ENCODE results near the gene ZNF587. TPM values are rescaled to one million over a fixed set of nuclear protein-coding genes. Genes with fewer than 3 reads are reported as not detected.
"Not testable (repeated sequence)": the region's sequence is repeated elsewhere in the genome, so short reads cannot be mapped to it uniquely, and the experiment has no call there.

Gene ZNF587
- polyA plus RNA-seq, 4 donors, result 5.1 to 53.9 (median 12.2) TPM

DNA sequence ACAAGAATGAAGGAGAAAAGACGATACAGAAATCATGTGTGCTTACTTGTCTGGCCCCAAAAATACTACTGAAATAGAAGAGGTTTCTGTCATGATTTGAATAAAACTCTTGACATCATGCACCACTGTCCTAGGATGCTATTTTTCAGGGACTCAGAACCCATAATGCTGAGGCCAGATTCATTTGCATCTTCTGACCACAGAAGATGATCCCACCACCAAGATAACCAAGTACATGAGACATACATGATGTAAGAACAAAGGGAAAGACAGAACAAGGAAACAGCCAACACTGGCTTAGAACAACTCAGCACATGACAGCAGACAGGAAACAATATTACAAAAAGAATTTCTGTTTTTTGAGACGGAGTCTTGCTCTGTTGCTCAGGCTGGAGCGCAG lies 37.4 kb upstream of the ZNF587 start:
- H3K27ac ChIP-seq (ENCODE audit: low read depth in 1 of 3, low read length in 2 of 3), result peak overlapping the region in 2 of 3 donors; percentile 22 to 42
- H3K36me3 ChIP-seq (ENCODE audit: control insufficient read depth in 3 of 3, insufficient read depth in 2 of 3, low read depth in 1 of 3, low read length in 3 of 3), result peaks cover 0 to 26% (median 9%) of the 10 kb centered on the region in 3 donors
- 75 to 85% (median 83%) methylated on average over 3 of the region's 3 CpGs for WGBS, 3 donors
- no peak for FAIRE-seq
- DNase-seq, result no peak
- H3K27me3 ChIP-seq (ENCODE audit: control insufficient read depth in 3 of 3, insufficient read depth in 3 of 3, low read length in 3 of 3), result no peaks in the 10 kb centered on the region
- peaks cover 0 to 32% (median 1%) of the 10 kb centered on the region in 3 donors for H3K4me1 ChIP-seq (ENCODE audit: control insufficient read depth in 3 of 3, insufficient read depth in 2 of 3, low read depth in 1 of 3, low read length in 2 of 3)
- H3K4me3 ChIP-seq (ENCODE audit: low read depth in 1 of 3, low read length in 3 of 3), result no peak overlapping the region
- no peaks in the 10 kb centered on the region for H3K9me3 ChIP-seq (ENCODE audit: control insufficient read depth in 2 of 2, insufficient read depth in 1 of 2, low read depth in 1 of 2, low read length in 1 of 2)

DNA sequence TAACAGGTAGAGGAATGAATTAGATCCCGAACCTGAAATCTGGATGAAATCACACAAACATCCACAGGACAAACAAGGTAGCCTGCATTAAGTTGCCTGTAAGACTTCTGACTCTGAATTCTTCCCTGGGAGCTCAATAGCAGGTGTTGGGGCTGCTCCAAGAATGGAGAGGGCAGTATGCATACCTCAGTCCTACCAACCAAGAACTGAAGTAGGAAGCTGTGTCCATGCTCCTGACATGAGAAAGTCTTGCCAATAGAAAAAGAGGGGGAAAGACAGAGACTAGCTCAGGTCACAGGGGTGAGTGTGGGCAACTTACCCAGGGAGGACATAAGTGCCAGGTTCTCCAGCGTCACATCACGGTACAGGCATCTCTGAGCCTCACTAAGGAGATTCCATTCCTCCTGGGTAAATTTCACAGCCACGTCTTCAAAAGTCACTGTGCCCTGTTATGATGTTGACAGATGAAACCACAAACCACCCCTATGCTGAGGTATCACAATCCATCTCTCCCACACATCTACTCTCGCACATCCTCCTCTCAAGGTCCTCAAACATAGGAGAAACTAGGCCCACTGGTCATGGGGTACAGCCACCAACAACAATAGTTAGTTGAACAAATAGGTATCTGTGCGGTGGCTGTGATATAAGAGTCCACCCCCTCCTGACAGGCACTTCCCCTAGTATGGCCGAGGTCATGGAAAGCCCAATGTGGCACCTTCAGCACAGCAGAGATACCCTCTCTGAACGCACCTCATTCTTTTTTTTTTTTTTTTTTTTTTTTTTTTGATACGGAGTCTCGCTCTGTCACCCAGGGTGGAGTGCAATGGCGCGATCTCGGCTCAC lies 36.5 kb upstream of the ZNF587 start:
- not testable (repeated sequence) for H3K9me3 ChIP-seq (ENCODE audit: control insufficient read depth in 2 of 2, insufficient read depth in 1 of 2, low read depth in 1 of 2, low read length in 1 of 2); H3K27me3 ChIP-seq (ENCODE audit: control insufficient read depth in 3 of 3, insufficient read depth in 3 of 3, low read length in 3 of 3); DNase-seq; FAIRE-seq
- Histone ChIP-seq H3K4me3 (ENCODE audit: low read depth in 1 of 3, low read length in 3 of 3) (peak overlapping the region in 2 of 3 donors; percentile 64 to 92), H3K4me1 (ENCODE audit: control insufficient read depth in 3 of 3, insufficient read depth in 2 of 3, low read depth in 1 of 3, low read length in 2 of 3) (peaks cover 0 to 32% (median 1%) of the 10 kb centered on the region in 3 donors), H3K27ac (ENCODE audit: low read depth in 1 of 3, low read length in 2 of 3) (peak overlapping the region in 2 of 3 donors; percentile 22 to 91), H3K36me3 (ENCODE audit: control insufficient read depth in 3 of 3, insufficient read depth in 2 of 3, low read depth in 1 of 3, low read length in 3 of 3) (peaks cover 0 to 23% (median 4%) of the 10 kb centered on the region in 3 donors)
- WGBS, 3 donors, result 41 to 74% (median 61%) methylated on average over 11 to 13 of the region's 13 CpGs

DNA sequence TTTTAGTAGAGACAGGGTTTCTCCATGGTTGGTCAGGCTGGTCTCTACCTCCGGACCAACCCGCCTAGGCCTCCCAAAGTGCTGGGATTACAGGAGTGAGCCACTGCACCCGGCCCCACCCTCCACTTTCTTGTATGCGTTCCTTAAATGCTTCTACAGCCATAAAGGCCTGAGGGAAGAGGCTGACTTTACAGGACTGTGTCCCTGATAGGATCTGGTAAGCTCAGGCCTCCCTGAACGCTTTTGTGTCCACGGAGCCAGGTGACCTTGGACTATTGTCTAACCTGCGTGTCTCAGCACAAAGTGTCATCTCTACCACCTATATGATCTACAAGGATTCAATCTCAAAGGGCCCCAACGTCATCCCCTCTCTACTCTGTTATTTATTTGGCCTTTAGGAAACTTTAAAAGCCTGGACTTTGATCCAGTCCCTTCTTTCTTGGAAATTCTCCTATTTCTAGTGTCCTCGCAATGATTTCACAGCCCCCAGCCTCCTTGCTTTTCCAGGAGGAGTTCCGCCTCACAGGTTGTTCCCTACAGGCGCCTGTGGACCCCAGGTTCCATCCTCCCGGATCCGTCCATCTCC lies 35.6 kb upstream of the ZNF587 start:
- WGBS, 3 donors, result 5 to 16% (median 14%) methylated on average over 11 to 13 of the region's 13 CpGs
- H3K36me3 ChIP-seq (ENCODE audit: control insufficient read depth in 3 of 3, insufficient read depth in 2 of 3, low read depth in 1 of 3, low read length in 3 of 3), result peaks cover 0 to 20% (median 0%) of the 10 kb centered on the region in 3 donors
- FAIRE-seq, result no peak
- peak; percentile 63 to 70 for DNase-seq
- H3K27me3 ChIP-seq (ENCODE audit: control insufficient read depth in 3 of 3, insufficient read depth in 3 of 3, low read length in 3 of 3), result no peaks in the 10 kb centered on the region
- H3K4me3 ChIP-seq (ENCODE audit: low read depth in 1 of 3, low read length in 3 of 3), result peak overlapping the region; percentile 64 to 92 (median 74)
- no peaks in the 10 kb centered on the region for H3K9me3 ChIP-seq (ENCODE audit: control insufficient read depth in 2 of 2, insufficient read depth in 1 of 2, low read depth in 1 of 2, low read length in 1 of 2)
- peaks cover 0 to 32% (median 1%) of the 10 kb centered on the region in 3 donors for H3K4me1 ChIP-seq (ENCODE audit: control insufficient read depth in 3 of 3, insufficient read depth in 2 of 3, low read depth in 1 of 3, low read length in 2 of 3)
- H3K27ac ChIP-seq (ENCODE audit: low read depth in 1 of 3, low read length in 2 of 3), result peak overlapping the region; percentile 49 to 91 (median 87)

DNA sequence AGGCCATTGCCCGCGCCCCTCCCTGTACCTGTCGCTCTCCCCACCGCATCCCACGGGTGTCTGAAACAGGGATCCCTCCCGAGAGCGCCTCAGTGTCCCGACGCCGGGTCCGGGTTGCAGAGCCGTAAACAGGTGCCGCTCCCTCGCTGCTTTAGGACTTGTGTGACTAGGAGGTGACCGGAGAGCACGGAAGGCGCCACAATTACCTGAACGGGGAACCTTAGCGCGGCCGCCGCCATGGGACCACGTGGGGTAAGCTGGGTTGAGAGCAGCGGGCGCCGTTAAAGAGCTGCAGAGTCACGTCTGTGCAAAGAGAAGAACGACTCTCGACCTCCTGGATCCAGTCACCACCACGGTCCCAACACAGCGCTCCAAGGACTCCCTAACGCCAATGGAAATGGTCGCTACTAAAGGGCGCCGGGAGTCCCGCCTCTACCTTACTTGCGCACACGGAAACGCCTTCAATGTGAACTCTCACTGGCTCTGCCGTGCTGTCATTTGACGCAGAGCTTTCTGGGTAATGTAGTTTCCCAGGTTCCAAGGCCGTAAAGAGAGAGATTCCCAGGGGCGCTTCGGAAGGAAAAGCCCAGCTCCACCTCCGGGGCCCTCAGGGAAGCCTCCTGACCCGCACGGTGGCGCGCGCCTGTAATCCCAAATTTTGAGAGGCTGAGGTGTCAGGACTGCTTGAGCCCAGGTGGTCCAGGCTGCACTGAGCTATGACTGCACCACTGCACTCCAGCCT lies 35.0 kb upstream of the ZNF587 start, which contains the start of gene ZNF552:
Gene ZNF552, minus strand, starts transcription at position 409 of the 742 bp plus-strand sequence. Its CDS starts 170 bp downstream, at position 239.
- peaks cover 0 to 28% (median 1%) of the 10 kb centered on the region in 3 donors for H3K4me1 ChIP-seq (ENCODE audit: control insufficient read depth in 3 of 3, insufficient read depth in 2 of 3, low read depth in 1 of 3, low read length in 2 of 3)
- 0 to 1% (median 0%) methylated on average over 50 of the region's 50 CpGs for WGBS, 3 donors
- FAIRE-seq, result no peak

DNA sequence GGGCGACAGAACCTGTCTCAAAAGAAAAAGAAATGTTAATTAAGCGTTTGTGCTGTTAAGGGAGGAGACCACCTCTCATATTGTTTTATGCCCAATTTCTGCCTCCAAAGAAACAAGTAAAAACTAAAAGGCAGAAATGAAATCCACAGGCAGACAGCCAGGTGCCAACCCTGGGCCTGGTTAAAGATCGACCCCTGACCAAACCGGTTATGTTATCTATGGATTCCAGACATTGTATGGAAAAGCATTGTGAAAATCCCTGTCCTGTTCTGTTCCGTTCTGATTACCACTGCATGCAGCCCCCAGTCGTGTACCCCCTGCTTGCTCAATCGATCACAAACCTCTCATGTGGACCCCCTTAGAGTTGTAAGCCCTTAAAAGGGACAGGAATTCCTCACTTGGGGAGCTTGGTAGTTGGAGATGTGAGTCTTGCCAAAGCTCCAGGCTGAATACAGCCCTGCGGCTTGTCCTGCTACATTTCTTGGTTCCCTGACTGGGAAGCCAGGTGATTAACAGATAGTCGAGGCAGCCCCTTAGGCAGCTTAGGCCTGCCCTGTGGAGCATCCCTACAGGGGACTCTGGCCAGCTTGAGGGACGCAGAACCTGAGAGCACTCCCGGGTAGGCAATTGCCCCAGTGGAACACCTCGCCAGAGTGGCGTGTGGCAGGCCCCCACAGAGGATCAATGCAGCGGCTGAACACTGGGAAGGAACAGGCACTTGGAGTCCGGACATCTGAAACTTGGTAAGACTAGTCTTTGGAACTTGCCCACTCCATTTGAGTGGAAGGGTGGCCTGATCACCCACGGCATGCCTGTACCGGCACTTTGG lies 34.2 kb upstream of the ZNF587 start:
- no peaks in the 10 kb centered on the region for H3K27me3 ChIP-seq (ENCODE audit: control insufficient read depth in 3 of 3, insufficient read depth in 3 of 3, low read length in 3 of 3)
- FAIRE-seq, result no peak
- peaks cover 0 to 14% (median 0%) of the 10 kb centered on the region in 3 donors for H3K36me3 ChIP-seq (ENCODE audit: control insufficient read depth in 3 of 3, insufficient read depth in 2 of 3, low read depth in 1 of 3, low read length in 3 of 3)
- H3K4me1 ChIP-seq (ENCODE audit: control insufficient read depth in 3 of 3, insufficient read depth in 2 of 3, low read depth in 1 of 3, low read length in 2 of 3), result peaks cover 0 to 22% (median 1%) of the 10 kb centered on the region in 3 donors
- peak overlapping the region in 2 of 3 donors; percentile 64 to 92 for H3K4me3 ChIP-seq (ENCODE audit: low read depth in 1 of 3, low read length in 3 of 3)
- peak; percentile 46 to 75 for DNase-seq
- WGBS, 3 donors, result 35 to 72% (median 44%) methylated on average over 17 of the region's 17 CpGs
- H3K27ac ChIP-seq (ENCODE audit: low read depth in 1 of 3, low read length in 2 of 3), result peak overlapping the region; percentile 49 to 91 (median 71)
- no peaks in the 10 kb centered on the region for H3K9me3 ChIP-seq (ENCODE audit: control insufficient read depth in 2 of 2, insufficient read depth in 1 of 2, low read depth in 1 of 2, low read length in 1 of 2)

More for the DNA sequence above, 35.0 kb upstream of the ZNF587 start, which contains the start of gene ZNF552:
- Histone ChIP-seq H3K27ac (ENCODE audit: low read depth in 1 of 3, low read length in 2 of 3) (peak within 1 kb of the TSS; percentile 49 to 91 (median 87)), H3K27me3 (ENCODE audit: control insufficient read depth in 3 of 3, insufficient read depth in 3 of 3, low read length in 3 of 3) (no peaks in the 10 kb centered on the region), H3K36me3 (ENCODE audit: control insufficient read depth in 3 of 3, insufficient read depth in 2 of 3, low read depth in 1 of 3, low read length in 3 of 3) (peaks cover 0 to 18% (median 0%) of the 10 kb centered on the region in 3 donors), H3K4me3 (ENCODE audit: low read depth in 1 of 3, low read length in 3 of 3) (peak within 1 kb of the TSS; percentile 64 to 92 (median 74)), H3K9me3 (ENCODE audit: control insufficient read depth in 2 of 2, insufficient read depth in 1 of 2, low read depth in 1 of 2, low read length in 1 of 2) (no peaks in the 10 kb centered on the region)
- peak; percentile 96 to 97 for DNase-seq

DNA sequence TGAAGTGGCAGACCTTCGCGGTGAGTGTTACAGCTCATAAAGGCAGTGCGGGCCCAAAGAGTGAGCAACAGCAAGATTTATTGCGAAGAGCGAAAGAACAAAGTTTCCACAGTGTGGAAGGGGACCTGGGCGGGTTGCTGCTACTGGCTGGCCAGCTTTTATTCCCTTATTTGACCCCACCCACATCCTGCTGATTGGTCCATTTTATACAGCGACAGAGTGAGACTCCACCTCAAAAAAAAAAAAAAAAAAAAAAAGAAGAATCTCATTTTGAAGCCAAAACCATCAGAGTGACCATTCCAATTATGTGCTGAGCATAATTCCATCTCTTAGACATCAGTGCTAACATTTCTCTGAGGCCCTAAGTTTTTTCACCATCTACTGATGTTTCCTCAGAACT lies 33.0 kb upstream of the ZNF587 start:
- Histone ChIP-seq H3K9me3 (ENCODE audit: control insufficient read depth in 2 of 2, insufficient read depth in 1 of 2, low read depth in 1 of 2, low read length in 1 of 2) (peaks cover 0 to under 1% of the 10 kb centered on the region in 2 donors), H3K27me3 (ENCODE audit: control insufficient read depth in 3 of 3, insufficient read depth in 3 of 3, low read length in 3 of 3) (no peaks in the 10 kb centered on the region), H3K27ac (ENCODE audit: low read depth in 1 of 3, low read length in 2 of 3) (no peak overlapping the region), H3K36me3 (ENCODE audit: control insufficient read depth in 3 of 3, insufficient read depth in 2 of 3, low read depth in 1 of 3, low read length in 3 of 3) (peaks cover 0 to 11% (median 0%) of the 10 kb centered on the region in 3 donors), H3K4me3 (ENCODE audit: low read depth in 1 of 3, low read length in 3 of 3) (no peak overlapping the region), H3K4me1 (ENCODE audit: control insufficient read depth in 3 of 3, insufficient read depth in 2 of 3, low read depth in 1 of 3, low read length in 2 of 3) (peaks cover 0 to 23% (median 1%) of the 10 kb centered on the region in 3 donors)
- FAIRE-seq (no peak), DNase-seq (no peak)
- WGBS, 3 donors, result 82 to 92% (median 86%) methylated on average over 7 of the region's 7 CpGs

DNA sequence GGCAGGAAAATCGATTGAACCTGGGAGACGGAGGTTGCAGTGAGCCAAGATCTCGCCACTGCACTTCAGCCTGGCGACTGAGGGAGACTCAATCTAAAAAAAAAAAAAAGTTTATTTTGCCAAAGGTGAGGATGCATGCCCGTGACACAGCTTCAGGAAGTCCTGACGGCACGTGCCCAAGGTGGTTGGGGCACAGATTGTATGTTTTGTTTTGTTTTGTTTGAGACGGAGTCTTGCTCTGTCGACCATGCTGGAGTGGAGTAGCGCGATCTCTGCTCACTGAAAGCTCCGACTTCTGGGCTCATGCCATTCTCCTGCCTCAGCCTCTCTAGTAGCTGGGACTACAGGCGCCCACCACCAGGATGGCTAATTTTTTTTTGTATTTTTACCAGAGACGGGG lies 31.7 kb upstream of the ZNF587 start:
- Histone ChIP-seq H3K36me3 (ENCODE audit: control insufficient read depth in 3 of 3, insufficient read depth in 2 of 3, low read depth in 1 of 3, low read length in 3 of 3) (peaks cover 0 to 9% (median 0%) of the 10 kb centered on the region in 3 donors), H3K4me3 (ENCODE audit: low read depth in 1 of 3, low read length in 3 of 3) (no peak overlapping the region), H3K27me3 (ENCODE audit: control insufficient read depth in 3 of 3, insufficient read depth in 3 of 3, low read length in 3 of 3) (no peaks in the 10 kb centered on the region), H3K9me3 (ENCODE audit: control insufficient read depth in 2 of 2, insufficient read depth in 1 of 2, low read depth in 1 of 2, low read length in 1 of 2) (peaks cover 0 to 4% of the 10 kb centered on the region in 2 donors), H3K4me1 (ENCODE audit: control insufficient read depth in 3 of 3, insufficient read depth in 2 of 3, low read depth in 1 of 3, low read length in 2 of 3) (peaks cover 0 to 24% (median 0%) of the 10 kb centered on the region in 3 donors), H3K27ac (ENCODE audit: low read depth in 1 of 3, low read length in 2 of 3) (no peak overlapping the region)
- FAIRE-seq, result no peak
- 93 to 98% (median 95%) methylated on average over 14 of the region's 14 CpGs for WGBS, 3 donors
- no peak for DNase-seq
